Nephron progenitor cell (in vitro differentiated cells): Measurements from ENCODE around the gene CYSTM1.

Experiments used
- DNase-seq: peaks from one replicate; pipeline ENCODE4 v3.0.0; 2021
- H3K27ac Mint-ChIP-seq: 2 replicates; pipeline ENCODE4 v1.8.0; 2021; ENCODE audit warnings: mild to moderate bottlenecking, moderate library complexity, mixed read lengths
- H3K27me3 Mint-ChIP-seq: 2 replicates; pipeline ENCODE4 v1.8.0; 2021; ENCODE audit warnings: mild to moderate bottlenecking, low read depth, mixed read lengths; ENCODE audit not compliant: poor library complexity
- H3K36me3 Mint-ChIP-seq: 2 replicates; pipeline ENCODE4 v1.8.0; 2021; ENCODE audit warnings: low read depth, mixed read lengths
- H3K4me1 Mint-ChIP-seq: 2 replicates; pipeline ENCODE4 v1.8.0; 2021; ENCODE audit warnings: mixed read lengths
- H3K4me3 Mint-ChIP-seq: 2 replicates; pipeline ENCODE4 v1.8.0; 2021; ENCODE audit warnings: mild to moderate bottlenecking, moderate library complexity, mixed read lengths
- H3K9me3 Mint-ChIP-seq: 2 replicates; pipeline ENCODE4 v1.8.0; 2021; ENCODE audit warnings: mild to moderate bottlenecking, moderate library complexity, mixed read lengths
- CTCF ChIP-seq: fragments of 200-600 bp; sonication (generic); IDR thresholded peaks from 2 replicates; pipeline ENCODE4 v1.5.0; 2021; ENCODE audit warnings: antibody characterized with exemption

The CYSTM1 gene

GRCh38 chr5:140141241-140141640 is 33.7 kb upstream of the CYSTM1 start:
- H3K27me3 Mint-ChIP-seq: peaks cover 73% of the 10 kb centered on the region
- no peak for TF ChIP-seq CTCF
- H3K4me3 Mint-ChIP-seq: no peak overlapping the region
- peaks cover 11% of the 10 kb centered on the region for H3K4me1 Mint-ChIP-seq
- no peak overlapping the region for H3K27ac Mint-ChIP-seq
- no peak for DNase-seq
- H3K9me3 Mint-ChIP-seq: no peaks in the 10 kb centered on the region
- H3K36me3 Mint-ChIP-seq: no peaks in the 10 kb centered on the region

- Mint-ChIP-seq H3K4me3 (no peak overlapping the region), H3K4me1 (peaks cover 12% of the 10 kb centered on the region), H3K9me3 (no peaks in the 10 kb centered on the region), H3K27me3 (peaks cover 75% of the 10 kb centered on the region), H3K27ac (no peak overlapping the region), H3K36me3 (no peaks in the 10 kb centered on the region)
- TF ChIP-seq CTCF: no peak
- DNase-seq: no peak
Observed at GRCh38 chr5:140142246-140142645, 32.7 kb upstream of the CYSTM1 start.

GRCh38 chr5:140142856-140143255 is 32.1 kb upstream of the CYSTM1 start:
- no peaks in the 10 kb centered on the region for H3K36me3 Mint-ChIP-seq
- H3K4me3 Mint-ChIP-seq: no peak overlapping the region
- no peak for TF ChIP-seq CTCF
- peaks cover 12% of the 10 kb centered on the region for H3K4me1 Mint-ChIP-seq
- DNase-seq: no peak
- H3K9me3 Mint-ChIP-seq: no peaks in the 10 kb centered on the region
- no peak overlapping the region for H3K27ac Mint-ChIP-seq
- peaks cover 77% of the 10 kb centered on the region for H3K27me3 Mint-ChIP-seq

- no peaks in the 10 kb centered on the region for H3K9me3 Mint-ChIP-seq
- TF ChIP-seq CTCF: no peak
- peaks cover 77% of the 10 kb centered on the region for H3K27me3 Mint-ChIP-seq
- no peak for DNase-seq
- H3K27ac Mint-ChIP-seq: no peak overlapping the region
- no peak overlapping the region for H3K4me3 Mint-ChIP-seq
- peaks cover 12% of the 10 kb centered on the region for H3K4me1 Mint-ChIP-seq
- no peaks in the 10 kb centered on the region for H3K36me3 Mint-ChIP-seq
Observed at GRCh38 chr5:140143521-140144258, 31.3 kb upstream of the CYSTM1 start.

- Mint-ChIP-seq H3K36me3 (no peaks in the 10 kb centered on the region), H3K9me3 (no peaks in the 10 kb centered on the region)
Observed at GRCh38 chr5:140145256-140145655, 29.7 kb upstream of the CYSTM1 start.

More at GRCh38 chr5:140145256-140145655, 29.7 kb upstream of the CYSTM1 start:
- H3K27me3 Mint-ChIP-seq: peaks cover 73% of the 10 kb centered on the region
- peaks cover 12% of the 10 kb centered on the region for H3K4me1 Mint-ChIP-seq
- peak overlapping the region; percentile 70 for H3K4me3 Mint-ChIP-seq
- no peak for DNase-seq
- TF ChIP-seq CTCF: no peak
- H3K27ac Mint-ChIP-seq: no peak overlapping the region
